ENCODE data around the gene VPS16. TPM values are rescaled to one million over a fixed set of nuclear protein-coding genes. Genes with fewer than 3 reads are reported as not detected.
"Not testable (repeated sequence)": the region's sequence is repeated elsewhere in the genome, so short reads cannot be mapped to it uniquely, and the experiment has no call there.

Gene VPS16
- total RNA-seq, 1 donor from 2014 or later = 30.0 TPM

DNA sequence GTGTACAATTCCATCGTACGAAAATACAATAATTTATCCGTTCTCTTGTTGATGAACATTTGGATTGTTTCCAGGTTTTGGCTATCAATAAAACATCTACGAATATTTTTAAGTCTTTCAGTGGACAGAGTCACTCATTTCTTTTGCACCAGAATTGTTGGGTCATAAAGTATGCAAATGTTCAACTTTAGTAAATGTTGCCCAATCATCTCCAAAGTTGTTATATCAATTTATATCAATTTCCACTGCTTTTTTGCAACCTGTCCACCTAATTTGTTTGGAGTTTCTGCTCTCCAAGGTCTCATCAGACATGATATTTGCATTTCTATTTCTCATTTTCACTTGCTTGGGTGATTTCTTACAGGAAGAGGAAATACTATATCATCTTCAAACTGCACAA is 13.9 kb upstream of the VPS16 start:
- Histone ChIP-seq H3K4me1 (peaks cover 10% of the 10 kb centered on the region), H3K36me3 (no peaks in the 10 kb centered on the region), H3K27ac (no peak overlapping the region), H3K9me3 (no peaks in the 10 kb centered on the region), H3K27me3 (no peaks in the 10 kb centered on the region), H3K4me3 (no peak overlapping the region)
- TF ChIP-seq, protein P1, sequence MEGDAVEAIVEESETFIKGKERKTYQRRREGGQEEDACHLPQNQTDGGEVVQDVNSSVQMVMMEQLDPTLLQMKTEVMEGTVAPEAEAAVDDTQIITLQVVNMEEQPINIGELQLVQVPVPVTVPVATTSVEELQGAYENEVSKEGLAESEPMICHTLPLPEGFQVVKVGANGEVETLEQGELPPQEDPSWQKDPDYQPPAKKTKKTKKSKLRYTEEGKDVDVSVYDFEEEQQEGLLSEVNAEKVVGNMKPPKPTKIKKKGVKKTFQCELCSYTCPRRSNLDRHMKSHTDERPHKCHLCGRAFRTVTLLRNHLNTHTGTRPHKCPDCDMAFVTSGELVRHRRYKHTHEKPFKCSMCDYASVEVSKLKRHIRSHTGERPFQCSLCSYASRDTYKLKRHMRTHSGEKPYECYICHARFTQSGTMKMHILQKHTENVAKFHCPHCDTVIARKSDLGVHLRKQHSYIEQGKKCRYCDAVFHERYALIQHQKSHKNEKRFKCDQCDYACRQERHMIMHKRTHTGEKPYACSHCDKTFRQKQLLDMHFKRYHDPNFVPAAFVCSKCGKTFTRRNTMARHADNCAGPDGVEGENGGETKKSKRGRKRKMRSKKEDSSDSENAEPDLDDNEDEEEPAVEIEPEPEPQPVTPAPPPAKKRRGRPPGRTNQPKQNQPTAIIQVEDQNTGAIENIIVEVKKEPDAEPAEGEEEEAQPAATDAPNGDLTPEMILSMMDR (IDR thresholded peaks at IDR 0.05) = no peak
- no peak for TF ChIP-seq POLR2AphosphoS5 (IDR thresholded peaks at IDR 0.05; ENCODE audit: insufficient read depth in 1 of 2, low read depth in 1 of 2)
- TF ChIP-seq POLR2A (IDR thresholded peaks at IDR 0.05) = no peak
- DNase-seq (ENCODE audit: extremely low spot score in 2 of 2) = no peak
- intact Hi-C loops (cut with DNase I) = no loop called here

DNA sequence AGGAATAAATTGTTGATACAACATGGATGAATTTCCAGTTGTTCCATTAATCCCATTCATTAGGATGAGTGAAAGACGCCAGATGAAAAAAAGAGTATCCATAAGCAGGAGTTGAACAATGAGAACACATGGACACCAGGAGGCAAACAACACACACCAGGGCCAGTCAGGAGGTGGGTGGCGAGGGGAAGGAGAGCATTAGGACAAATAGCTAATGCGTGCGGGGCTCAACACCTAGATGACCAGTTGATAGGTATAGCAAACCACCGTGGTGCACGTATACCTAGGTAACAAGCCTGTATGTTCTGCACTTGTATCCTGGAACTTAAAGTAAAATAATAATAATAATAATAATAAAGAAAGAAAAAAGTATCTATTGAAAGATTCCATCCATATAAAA is 11.2 kb upstream of the VPS16 start:
- intact Hi-C loops (cut with DNase I) = no loop called here
- Histone ChIP-seq H3K4me3 (no peak overlapping the region), H3K4me1 (peaks cover 4% of the 10 kb centered on the region), H3K27me3 (no peaks in the 10 kb centered on the region), H3K9me3 (no peaks in the 10 kb centered on the region), H3K27ac (no peak overlapping the region), H3K36me3 (no peaks in the 10 kb centered on the region)
- TF ChIP-seq POLR2AphosphoS5 (IDR thresholded peaks at IDR 0.05; ENCODE audit: insufficient read depth in 1 of 2, low read depth in 1 of 2) (no peak), POLR2A (IDR thresholded peaks at IDR 0.05) (no peak)
- TF ChIP-seq, protein P1 (IDR thresholded peaks at IDR 0.05) = no peak
- peak in 1 of 2 donors; percentile 22 for DNase-seq (ENCODE audit: extremely low spot score in 2 of 2)

DNA sequence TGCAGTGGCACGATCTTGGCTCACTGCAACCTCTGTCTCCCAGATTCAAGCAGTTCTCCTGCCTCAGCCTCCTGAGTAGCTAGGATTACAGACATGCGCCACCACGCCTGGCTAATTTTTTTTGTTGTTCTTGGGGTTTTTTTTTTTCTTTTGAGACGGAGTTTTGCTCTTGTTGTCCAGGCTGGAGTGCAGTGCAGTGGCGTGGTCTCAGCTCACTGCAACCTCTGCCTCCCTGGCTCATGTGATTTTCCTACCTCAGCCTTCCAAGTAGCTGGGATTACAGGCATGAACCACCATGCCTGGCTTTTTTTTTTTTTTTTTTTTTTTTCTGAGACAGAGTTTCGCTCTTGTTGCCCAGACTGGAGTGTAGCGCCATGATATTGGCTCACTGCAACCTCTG is 9.3 kb upstream of the VPS16 start:
- H3K27me3 ChIP-seq; intact Hi-C loops (cut with DNase I); H3K4me3 ChIP-seq; H3K36me3 ChIP-seq; H3K4me1 ChIP-seq; H3K9me3 ChIP-seq; H3K27ac ChIP-seq: not testable (repeated sequence)
- peak in 1 of 2 donors; percentile 12 for DNase-seq (ENCODE audit: extremely low spot score in 2 of 2)

DNA sequence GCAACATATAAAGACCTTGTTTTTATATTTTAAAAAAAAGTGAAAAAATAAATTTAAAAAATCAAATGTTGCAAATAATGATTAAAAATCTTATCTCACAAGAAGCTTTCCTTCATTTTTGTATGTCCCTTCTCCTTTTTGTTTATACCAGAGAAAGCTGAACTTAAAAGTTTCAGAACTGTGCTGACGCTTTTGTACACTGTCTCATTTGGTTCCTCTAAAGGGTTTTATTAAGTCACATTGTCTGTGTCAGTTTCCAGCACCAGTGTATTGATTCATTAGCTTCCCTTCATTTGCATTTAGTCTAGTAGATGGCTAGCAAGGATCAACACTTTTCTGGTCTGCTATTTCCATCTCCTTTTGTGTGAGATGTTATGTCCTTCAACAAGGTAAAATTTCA is 6.8 kb upstream of the VPS16 start:
- Histone ChIP-seq H3K4me1 (peaks cover 4% of the 10 kb centered on the region), H3K4me3 (no peak overlapping the region), H3K36me3 (peaks cover 0 to 15% of the 10 kb centered on the region in 2 donors), H3K9me3 (no peaks in the 10 kb centered on the region), H3K27me3 (no peaks in the 10 kb centered on the region), H3K27ac (no peak overlapping the region)
- intact Hi-C loops (cut with DNase I) = no loop called here
- TF ChIP-seq POLR2AphosphoS5 (IDR thresholded peaks at IDR 0.05; ENCODE audit: insufficient read depth in 1 of 2, low read depth in 1 of 2) = no peak
- TF ChIP-seq, protein P1 (IDR thresholded peaks at IDR 0.05) = no peak
- no peak for TF ChIP-seq POLR2A (IDR thresholded peaks at IDR 0.05)
- no peak for DNase-seq (ENCODE audit: extremely low spot score in 2 of 2)

DNA sequence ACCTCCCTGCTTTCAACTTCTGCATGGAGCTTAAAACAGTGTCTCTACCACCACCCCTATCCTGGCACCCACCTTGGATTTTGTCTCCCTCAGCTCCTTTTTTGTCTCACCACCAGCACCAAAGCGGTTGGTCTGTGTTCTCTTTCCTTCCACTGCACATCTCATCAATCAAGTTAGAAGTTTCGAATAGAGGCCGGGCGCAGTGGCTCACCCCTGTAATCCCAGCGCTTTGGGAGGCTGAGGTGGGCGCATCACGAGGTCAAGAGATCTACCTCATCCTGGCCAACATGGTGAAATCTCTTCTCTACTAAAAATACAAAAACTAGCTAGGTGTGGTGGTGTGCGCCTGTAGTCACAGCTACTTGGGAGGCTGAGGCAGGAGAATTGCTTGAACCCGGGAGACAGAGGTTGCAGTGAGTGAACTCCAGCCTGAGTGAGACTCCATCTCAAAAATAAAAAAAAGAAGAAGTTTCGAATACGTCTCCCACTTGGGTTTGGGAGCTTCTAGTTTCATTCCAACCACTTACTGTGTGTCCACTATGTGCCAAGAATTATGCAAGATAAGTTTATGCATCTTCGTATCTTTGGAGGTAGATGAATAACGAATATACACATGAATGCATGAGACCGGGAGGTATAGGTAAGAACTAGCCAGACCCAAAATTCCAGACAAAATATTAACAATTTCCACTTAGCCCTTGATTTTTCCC is 6.0 kb upstream of the VPS16 start:
- H3K27ac ChIP-seq = no peak overlapping the region
- no peaks in the 10 kb centered on the region for H3K27me3 ChIP-seq
- no peaks in the 10 kb centered on the region for H3K9me3 ChIP-seq
- peaks cover 0 to 15% of the 10 kb centered on the region in 2 donors for H3K36me3 ChIP-seq
- no peak for TF ChIP-seq POLR2AphosphoS5 (IDR thresholded peaks at IDR 0.05; ENCODE audit: insufficient read depth in 1 of 2, low read depth in 1 of 2)
- TF ChIP-seq, protein P1 (IDR thresholded peaks at IDR 0.05) = no peak
- no peak for TF ChIP-seq POLR2A (IDR thresholded peaks at IDR 0.05)
- DNase-seq (ENCODE audit: extremely low spot score in 2 of 2) = no peak
- peaks cover 10% of the 10 kb centered on the region for H3K4me1 ChIP-seq
- intact Hi-C loops (cut with DNase I) = no loop called here
- no peak overlapping the region for H3K4me3 ChIP-seq
